GM18868 (cell line): ENCODE data around the gene PPIE.
"Not testable (repeated sequence)": the region's sequence is repeated elsewhere in the genome, so short reads cannot be mapped to it uniquely, and the experiment has no call there.

Experiments used
- ATAC-seq: cut with Tn5 transposase; IDR thresholded peaks from one replicate; pipeline ENCODE4 v1.9.1; 2021; ENCODE audit warnings: mild to moderate bottlenecking, moderate library complexity; ENCODE audit not compliant: unreplicated experiment

The PPIE gene

DNA sequence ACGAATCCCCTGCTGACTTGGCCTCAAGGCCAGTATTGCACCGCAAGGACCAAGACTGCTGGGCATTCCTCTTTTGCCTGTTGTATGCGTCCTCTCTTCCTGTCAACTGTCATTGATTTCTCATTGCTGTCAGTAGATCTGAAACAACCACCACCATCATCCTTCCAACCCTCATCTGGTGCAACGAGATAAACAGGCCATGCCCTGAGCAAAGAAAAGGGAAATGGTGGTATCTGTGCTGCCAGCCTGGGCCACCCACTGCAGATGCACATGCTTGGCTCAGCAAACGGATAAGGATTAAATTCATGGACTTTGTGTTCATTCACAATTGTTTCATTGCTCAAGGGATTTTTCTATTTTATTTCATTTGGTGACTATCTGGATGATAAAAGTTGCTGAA, 18.8 kb downstream of the PPIE start:
- no peak for ATAC-seq

DNA sequence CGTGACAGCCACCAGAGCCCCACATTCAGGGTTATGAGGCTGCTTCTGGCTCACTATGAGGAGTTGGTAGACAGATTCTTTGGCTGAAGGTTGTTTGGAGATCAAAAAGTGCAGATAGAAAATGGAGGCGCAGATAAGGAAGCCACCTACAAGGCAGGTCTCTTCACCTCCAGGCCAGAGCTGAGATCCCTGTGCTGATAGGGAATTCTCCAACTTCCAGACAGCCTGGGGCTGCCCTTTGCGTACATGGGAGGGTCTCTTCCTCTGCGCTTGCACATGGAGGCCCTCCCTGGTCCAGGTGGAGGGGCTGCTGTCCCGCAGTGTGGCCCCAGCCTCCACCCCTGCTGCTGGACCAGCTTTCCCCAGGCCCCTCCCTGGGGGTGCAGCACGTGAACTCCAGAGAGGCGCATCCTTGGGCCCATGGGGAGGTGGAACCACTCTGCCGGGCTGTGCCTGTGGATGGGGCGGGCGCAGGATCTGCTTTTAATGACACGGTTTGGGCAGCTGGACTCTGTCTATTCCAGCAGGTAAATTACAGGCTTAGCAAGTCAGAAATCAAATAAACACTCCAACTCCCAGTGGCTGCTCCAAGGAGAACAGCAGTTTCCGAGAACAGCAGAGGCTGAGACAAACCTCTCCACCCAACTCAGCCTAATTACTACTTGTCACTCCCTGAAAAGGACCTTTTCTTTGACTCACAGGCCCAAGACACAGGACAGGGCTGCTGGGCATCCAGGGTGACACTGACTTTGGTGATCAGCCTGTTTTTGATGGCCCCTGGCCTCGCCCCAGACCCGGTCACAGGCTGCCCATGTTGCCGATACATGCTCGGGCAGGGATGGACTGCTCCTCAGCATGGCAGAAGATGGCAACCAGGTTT, 20.1 kb downstream of the PPIE start:
- no peak for ATAC-seq

DNA sequence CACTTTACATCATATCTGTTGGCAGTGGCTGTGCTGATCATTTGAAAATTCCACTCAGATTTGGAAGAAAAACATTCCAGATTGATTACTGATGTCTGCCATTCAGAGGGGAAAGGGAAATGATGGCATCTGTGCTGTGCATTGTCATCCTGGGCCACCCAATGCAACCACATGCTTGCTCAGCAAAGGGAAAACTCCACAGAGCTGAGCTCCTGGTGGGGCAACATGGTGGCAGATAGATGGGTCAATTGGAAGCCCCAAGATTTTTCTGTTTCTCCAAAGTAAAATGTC, 20.7 kb downstream of the PPIE start:
- ATAC-seq = no peak

DNA sequence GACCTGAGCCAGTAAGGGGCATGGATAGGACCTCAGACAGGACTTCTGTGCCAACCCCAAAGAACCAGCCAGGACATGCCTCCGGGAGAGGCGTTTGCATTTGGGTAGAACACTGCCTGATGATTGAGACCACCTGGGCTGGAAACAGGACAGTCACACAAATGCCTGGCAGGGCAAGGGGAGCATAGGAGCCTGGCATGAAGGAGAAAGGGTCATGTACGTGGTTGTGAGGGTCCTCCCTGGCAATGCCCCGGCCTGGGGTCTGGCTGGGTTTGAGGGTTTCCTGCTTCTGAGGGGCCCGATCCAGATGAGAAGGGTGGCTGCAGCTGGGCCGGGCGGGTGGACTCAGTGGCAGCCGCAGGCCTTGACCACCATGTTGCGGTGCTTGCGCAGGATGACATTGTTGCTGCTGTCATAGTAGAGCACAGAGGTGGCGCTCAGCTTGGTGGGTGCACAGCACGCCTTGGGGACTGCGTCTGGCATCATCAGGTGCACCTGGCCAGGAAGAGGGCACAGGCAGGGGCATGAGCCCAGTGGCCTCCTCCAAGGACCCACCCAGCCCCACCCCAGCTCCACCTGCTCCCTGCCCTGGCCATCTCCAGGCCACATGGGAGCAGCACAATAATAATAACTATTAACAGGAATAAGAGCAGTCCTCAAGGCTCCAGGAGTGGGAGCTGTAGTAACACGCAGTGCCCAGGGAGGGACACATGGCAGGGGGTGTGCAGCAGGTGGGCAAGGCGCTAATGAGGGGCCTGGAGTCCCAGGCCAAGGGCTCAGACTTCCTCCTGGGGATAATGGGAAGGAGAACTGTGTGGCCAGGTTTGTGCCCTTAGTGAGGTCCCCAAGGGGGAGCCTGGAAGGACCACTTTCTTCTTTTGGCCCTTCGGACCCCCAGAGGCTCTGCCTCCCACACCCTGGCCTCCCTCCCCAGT, 21.7 kb downstream of the PPIE start:
- ATAC-seq = no peak

DNA sequence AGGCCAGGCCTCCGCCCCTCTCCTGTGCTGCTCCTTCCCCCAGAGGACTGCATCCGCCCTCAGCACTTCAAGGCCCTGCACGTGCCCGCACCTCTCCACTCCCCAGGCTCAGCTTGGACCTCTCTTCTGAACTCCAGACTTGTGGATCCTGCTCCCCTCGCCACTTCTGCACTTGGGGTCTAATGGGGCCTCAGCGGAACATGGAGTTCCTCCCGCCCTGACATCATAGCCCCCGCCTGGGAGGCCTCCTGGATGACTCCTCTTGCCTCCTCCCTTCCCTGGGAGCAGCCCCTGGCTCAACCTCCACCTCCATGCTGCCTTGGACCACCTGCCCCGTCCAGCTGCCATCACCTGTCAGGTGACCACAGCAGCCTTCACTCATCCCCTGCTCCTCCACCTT, 22.3 kb downstream of the PPIE start:
- ATAC-seq = no peak

DNA sequence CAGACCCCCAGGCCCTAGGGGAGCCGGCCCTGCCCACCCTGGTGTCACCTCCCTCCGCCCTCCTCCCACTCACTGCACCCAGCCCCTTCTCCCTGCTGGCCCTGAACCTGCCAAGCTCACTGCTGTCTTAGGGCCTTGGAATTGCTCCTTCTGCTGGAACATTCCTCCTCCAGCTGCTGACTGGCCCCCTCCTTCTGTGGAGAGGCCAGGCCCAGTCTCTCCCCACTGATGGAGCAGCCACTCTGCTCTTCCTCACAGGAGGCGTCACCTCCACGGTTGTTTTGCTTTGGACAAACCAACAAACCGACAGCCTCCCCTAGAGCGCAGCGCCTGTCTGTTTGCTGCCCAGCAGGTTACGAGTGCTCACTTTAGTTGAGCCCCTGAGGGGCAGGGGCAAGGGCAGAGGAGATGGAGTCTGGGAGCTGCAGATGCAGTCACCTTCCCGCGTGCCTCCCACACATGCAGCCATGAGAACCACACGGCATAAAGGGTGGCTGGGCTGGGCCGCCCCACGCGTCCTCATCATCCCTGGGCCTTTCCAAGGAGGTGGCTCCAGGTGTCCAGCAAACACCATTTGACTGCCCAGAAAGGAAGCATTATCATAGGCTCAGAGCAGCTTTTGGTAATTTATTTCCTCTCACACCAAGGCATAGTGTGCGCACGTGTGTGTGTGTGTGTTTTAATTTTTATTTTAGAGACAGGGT, 23.0 kb downstream of the PPIE start:
- no peak for ATAC-seq

DNA sequence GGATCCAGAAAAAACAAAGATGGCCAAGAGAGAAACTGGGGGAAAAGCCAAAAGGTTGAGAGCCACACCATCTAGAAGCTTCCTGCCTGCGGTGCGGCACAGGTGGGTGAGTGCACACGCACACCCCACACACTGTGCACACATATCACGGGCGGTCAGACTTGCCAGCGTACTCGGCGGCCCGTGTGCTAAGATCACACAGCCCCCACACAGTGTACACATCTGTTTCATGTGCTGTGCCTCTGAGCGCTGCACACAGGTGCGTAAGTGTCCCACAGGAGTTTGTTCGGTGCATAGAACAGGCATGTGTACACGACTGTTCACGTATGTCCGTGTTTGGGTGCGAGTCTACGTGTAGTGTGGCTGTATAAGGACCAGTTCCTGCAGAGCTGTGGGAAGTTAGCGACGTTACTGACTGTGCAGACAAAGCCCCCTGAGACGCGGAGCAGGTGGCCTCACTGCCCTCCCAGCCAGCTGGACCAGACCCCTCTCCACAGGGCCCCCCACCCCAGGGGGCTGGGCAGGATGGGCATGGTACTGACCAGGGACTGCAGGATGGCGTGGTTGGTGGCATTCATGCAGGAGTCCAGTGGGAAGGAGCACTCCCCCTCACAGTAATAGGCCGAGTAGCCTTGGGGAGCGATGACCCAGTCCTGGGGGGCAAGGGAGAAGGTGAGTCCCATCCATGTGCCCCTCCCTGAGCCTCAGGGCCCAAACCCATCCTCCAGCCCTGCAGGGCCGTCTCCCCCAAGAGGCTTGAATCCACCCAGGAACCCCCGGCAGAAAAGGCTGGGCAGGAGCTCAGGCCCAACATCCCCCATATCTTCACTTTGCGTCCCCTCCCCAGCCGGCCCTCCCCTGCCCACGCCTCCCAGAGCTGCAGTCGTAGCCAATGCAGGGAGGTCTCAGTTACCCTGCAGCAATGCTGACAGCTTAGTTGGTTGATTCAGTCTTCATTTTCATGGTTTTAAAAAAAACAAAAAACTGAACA, 24.2 kb downstream of the PPIE start:
- ATAC-seq = no peak

DNA sequence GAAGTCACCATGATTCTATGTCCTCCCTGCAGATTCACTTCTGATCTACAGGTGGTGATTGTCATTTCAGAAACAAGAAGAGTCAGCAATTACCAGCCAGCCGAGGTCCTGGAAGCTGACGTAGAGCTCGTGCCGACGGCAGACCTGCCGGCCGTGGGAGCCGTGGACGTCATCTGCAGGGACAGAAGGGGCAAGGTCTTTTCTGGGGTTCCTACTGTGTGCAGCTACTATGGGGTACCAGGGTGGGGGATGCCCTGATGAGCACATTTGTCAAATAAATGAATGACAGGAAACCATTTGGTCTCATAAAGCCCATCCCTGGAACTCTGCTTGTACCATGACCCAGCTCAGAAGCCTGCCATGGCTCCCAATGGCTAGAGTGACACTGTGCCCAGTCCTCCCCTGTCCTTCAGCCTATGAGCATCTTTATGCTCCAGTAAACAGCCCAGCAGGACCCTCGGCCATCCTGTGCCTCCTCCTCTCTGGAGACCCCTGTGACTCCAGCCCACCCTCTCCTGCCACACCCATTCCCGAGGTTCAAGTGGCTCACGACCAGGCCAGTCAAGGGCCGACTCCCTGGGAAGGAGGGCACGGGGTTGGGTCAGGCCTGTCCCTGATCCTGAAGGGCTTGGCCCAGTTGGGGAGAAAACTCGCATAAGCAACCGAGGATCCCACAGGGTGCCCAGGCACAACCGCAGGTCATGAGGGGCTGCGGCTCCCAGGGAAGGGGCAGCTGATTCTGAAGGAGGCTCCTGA, 25.1 kb downstream of the PPIE start:
- not testable (repeated sequence) for ATAC-seq

DNA sequence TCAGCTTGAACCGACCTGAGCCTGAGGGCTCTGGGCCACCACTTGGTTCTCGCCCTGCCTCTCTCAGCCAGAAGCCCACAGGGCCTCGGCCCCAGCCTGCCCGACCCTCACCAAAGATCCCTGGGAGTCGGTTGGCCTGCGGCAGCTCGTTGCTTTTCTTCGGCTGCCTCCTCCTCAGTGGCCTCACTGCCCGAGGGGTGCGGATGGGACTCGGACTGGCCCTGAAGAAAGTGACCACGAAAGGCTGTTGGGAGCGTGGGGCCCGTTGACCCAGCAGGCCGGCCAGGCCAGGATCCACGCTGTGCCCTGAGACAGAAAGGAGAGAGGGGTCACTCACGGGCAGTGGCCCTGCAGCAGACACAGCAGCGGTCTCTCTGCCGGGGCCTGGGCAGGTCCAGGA, 25.8 kb downstream of the PPIE start:
- not testable (repeated sequence) for ATAC-seq

DNA sequence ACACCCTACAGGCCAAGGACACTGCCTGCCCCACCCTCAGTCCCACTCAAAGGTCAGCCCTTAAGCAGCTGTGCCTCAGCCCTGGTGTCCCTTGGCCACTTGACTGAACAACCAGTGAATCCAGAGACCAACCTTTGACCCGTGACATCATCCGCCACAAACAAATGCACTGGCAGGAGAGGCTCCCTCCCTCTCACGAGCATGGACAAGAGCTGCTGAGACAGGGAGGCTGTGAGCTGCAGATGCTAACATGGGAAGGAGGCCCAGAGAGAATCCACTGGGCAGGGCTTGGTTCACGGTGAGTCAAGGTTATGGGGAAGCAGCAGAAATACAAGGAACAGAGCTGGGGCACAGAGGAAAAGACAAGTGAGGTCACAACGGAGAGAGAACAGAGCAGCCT, 27.8 kb downstream of the PPIE start:
- not testable (repeated sequence) for ATAC-seq

DNA sequence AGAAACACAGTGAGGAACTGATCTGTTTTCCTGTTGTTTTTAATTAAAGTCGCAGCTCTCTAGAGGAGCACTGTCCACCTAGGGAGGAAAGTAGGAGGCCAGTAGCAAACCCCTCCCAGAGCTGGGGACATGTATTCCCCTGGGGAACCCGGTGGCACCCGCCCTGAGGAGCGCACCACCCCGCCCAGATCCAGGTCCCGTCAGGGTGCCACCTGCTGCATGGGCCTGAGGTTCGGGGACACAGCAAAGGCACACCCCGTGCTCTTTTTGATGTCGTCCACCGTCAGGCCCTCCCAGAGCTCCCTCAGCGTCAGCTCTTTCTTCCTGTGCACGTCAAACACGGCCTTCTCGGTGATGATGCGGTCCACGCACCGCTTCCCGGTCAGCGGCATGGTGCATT, 30.8 kb downstream of the PPIE start:
- ATAC-seq = not testable (repeated sequence)

DNA sequence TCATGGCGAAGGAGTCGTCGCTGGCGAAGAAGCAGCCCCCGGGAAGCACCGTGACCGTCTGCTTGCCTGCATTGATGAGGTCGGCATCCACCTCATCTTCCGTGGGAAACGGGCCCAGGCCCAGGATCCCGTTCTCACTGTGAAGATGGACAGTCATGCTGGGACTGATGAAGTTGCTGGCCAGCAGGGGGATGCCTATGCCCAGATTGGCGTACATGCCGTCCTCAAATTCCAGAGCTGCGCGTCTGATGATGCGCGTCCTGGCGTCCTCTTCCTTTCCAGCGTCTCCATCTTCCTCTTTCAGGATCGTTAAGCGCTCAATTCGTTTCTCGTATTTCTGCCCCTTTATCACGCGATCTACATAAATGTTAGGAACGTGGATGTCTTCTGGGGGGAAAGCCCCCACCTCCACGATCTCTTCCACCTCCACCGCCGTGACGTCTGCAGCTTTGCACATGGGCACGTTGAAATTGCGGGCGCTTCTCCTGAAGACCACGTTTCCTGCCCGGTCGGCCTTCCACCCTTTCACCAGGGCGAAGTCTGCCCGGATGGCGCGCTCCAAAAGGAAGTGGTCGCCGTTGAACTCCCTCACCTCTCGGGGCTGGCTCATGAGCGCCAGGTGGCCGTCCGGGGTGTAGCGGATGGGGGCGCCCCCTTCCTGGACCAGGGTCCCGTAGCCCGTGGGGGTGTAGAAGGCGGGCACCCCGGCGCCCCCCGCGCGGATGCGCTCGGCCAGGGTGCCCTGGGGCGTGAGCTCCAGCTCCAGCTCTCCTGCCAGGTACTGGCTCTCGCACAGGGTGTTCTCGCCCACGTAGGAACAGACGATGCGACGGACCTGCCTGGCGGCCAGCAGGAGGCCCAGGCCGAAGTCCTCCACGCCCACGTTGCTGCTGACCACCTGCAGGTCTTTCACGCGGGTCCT, 31.7 kb downstream of the PPIE start:
- ATAC-seq = not testable (repeated sequence)

DNA sequence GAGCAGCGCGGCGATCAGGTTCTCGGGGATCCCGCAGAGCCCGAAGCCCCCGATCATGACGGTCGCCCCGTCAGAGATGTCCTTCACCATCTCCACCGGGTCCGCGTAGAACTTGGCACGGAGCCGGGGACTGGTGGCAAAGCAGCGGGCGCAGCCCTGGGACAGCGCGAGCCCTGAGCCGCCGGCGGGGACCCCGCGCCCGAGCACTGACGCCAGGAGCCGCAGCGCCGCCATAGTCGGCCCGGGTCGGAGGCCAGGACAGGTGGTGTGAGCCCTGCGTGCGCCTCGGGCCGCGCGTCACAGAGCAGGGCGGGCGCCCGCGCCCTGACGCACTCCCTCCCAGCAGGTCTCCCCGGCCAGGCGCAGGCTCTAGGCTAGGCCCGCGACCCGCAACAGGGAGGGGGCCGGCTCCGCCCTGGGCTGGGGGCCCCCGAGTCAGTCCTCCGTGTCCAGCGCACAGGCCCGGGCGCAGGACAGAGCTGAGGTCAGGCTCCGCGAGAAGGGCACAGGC, 32.4 kb downstream of the PPIE start, which contains the start of gene OXCT2:
Gene OXCT2 (minus strand): TSS at position 327 of the 511 bp plus-strand sequence. CDS start 93 bp downstream, at position 234.
- ATAC-seq = not testable (repeated sequence)

DNA sequence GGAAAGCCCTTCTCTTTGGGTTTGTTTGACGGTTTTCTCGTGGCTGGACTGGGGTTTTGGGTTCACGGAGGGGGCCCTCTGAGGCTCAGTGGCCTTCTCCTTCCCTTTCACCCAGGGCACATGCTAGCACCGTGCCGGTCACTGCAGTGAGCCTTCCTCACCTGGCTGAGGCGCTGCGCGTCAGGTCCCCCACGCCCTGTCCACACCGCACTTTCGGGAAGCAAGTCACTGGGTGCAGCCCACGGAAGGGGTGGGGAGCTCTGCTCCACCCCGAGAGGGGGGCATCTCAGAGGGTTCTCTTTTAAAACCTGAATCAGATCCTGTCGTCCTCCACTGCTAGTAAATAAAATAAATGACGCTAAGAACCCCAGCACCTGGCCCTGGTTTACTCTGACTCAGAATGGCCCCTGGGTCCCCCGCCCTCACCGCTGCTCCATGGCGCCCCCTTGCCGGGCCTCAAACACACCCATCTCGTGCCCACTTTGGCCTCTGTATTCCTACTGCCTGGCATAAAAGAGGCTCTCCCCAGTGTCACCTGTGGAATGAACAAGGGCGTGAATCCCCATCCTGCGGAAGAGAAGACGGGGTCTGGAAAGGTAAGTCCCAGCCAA, 34.8 kb downstream of the PPIE start:
- ATAC-seq = not testable (repeated sequence)

DNA sequence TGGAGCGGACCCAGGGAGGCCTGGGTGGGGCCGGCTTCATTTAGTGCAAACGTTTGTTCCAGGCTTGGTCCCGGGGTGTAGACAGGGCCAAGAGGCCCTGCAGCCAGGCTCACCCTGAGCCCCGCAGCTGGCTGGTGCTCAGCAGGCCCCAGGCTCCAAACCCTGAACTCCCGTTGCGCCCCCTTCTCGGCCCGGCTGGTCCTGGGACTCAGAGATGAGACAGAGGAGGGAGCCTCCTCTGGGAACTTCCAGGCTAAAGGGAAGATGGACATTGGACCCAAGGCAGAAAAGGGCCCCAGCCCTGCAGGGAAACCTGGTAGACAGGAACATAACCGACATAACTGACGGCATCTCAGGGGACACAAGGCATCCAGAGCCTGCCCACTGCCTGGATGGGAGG, 36.5 kb downstream of the PPIE start:
- not testable (repeated sequence) for ATAC-seq

DNA sequence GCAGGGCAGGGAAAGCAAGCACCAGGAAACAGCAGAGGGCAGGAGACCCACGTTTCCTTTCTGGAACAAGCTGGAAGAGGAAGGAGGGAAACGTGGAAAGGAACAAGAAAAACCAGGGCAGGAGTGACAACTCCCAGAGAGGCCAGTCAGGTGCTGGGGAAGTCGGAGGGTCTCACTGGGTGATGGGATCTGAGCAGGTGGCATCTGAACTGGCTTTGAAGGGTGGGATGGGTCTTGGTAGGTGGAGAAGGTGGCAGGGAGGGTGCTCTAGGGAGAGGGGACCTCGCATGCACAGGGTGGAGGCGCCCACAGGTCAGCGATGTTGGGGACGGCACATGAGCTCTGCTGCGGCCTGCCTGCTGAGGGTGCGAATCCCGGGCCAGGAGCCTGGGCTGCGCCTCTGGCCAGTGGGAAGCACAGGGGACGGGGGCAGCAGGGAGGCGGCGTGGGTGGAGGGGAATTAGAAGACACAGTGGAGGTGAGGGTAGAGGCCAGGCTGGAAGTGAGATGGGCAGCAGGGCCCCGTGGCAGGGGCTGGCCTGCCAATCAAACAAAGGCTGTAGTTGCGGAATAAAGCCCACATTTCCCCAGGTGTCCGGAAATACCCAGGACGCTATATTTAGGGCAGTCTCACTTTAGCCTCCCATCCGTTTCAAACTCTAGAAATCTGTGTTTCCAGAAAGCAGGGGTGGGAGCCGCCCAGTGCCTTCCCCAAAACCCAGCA, 37.2 kb downstream of the PPIE start:
- not testable (repeated sequence) for ATAC-seq

DNA sequence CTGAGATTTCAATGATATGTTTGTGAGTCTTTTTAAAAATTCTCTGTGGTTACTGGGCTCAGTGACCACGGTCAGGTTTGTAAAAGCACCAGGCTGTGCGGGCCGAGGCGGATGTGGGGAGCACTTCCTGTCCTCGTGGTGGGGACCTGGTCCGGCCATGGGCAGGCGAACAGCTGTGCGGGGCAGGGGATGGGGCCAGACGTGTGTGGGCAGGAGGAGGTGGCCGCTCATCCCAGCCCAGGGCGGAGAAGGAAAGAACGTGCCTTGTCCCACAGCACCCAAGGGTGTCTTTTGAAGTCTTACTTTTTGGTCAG, 37.7 kb downstream of the PPIE start:
- no peak for ATAC-seq
